ENCODE data around the gene WNT4.

- no peak for TF ChIP-seq CTCF (IDR thresholded peaks at IDR 0.05)
- TF ChIP-seq POLR2A (IDR thresholded peaks at IDR 0.05) = no peak
These were observed 54.6 kb downstream of the WNT4 start for GRCh38 chr1:22088331-22088730.
